ENCODE measurements around the gene ADAMTSL1. TPM values are rescaled to one million over a fixed set of nuclear protein-coding genes. Genes with fewer than 3 reads are reported as not detected.

The ADAMTSL1 gene
- polyA plus RNA-seq, 5 donors = 15.6 to 25.0 (median 16.9) TPM

DNA sequence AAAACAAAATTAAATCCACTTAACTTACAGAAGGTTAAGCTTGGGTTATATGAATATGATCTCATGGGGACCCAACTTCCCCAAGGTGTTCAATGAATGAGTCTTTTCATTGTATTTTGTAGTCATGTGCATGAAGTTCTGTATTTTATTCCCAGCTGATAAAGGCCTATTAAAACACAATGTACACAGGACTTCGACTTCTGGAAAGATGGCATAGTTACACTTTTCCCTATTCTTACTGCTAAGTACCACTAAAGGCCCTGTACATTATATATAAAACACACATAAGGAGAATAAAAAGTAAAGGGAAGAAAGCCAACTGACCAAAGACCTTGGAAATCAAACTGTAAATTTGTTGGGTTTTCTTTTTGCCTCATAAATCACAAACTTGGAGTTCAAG lies 336.6 kb downstream of the ADAMTSL1 start:
- DNase-seq = no peak

DNA sequence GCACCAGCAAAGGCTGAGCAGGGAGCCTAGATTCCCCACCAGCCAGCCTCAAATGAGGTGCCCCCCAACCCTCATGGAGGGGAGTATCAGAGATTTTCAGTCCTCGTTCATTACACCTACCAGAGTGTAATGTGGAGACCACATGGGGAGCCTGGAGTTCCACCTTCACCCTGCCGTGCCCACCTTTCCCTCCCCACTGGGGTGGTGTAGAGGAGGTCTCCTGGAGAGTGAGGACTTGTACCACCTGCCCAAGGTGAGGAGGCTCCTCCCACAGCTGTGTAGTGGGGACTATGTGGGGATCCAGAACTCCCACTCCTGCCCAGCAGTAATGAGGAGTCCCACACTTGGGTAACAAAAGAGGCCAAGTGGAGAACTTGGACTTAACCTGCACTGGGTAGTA lies 337.2 kb downstream of the ADAMTSL1 start:
- DNase-seq = no peak

DNA sequence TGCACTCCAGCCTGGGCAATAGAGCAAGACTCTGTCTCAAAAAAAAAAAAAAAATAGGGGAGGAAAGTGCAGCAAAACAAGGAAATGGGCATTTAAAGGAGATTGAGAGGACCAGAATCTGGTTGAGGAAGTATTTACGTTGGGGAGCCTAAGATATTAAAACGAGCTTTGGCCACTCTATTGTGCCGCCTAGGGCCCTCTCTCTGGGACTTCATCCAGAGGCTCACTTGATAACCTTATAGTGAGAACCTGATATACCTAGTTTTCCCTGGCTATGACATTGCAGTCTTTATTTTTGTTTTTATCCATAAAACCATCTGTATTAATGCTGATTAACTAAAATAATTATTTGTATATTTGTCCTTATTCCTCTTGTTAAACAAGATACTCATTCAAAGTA lies 345.5 kb downstream of the ADAMTSL1 start:
- no peak for DNase-seq

DNA sequence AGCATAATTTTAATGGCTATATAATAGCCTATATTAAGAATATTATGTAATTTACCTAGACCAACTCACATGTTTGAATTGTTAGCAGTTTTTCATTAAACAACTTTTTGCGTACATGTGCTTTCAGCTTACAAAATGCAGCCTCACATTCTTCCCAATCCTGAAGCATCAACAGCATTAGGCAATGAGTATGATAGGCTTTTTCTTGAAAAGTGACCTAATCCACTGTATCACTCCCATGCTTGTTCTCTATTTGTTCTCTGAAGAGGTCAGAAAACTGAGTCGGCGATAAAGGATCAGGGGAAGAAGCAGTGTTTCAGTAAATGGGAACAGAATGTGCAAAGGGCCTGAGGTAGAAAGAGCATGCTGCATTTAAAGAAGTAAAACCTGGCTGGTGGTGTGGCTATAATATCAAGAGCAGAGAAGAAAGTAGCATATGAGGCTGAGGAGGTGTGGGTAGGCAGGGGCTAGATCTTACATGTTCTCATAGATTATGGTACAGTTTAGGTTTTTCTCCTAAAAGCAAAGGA lies 346.7 kb downstream of the ADAMTSL1 start:
- DNase-seq = no peak

DNA sequence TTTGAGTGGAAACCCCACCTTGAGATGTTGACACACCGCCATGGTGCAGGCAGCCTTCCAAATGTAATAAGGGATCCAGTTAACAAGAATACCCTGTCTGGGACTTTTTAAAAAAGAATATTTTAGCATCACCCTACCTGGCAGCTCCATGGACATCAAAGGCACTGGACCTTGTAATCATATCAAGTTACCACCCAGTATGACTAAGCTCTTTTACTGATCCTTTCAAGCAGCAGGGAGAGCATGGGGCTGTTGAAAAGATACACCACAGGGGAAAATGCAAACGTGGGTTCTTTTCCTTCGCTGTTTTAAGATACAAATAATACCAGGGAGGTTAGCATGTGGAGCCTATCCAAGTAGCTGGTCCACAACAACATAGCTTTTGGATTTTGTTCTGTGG lies 347.8 kb downstream of the ADAMTSL1 start:
- no peak for DNase-seq

DNA sequence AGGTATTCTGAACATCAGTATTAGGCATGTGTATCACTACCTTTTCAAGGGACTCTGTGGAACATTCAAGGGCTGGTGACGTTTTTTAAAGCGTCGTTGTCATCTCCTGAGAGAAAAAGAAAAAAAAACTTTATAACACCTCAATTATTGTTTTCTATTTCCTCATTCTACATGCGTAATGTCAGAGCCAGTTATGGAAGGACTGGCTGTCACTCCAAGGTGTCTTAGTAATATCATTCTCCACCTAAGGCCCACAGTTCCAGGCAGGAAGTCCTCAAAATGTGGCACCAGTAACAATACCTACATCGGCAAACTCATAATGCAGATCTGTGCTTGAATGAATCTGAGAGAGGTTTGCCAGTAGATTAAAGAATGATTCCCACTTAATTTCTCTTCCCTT lies 348.9 kb downstream of the ADAMTSL1 start:
- DNase-seq = no peak

DNA sequence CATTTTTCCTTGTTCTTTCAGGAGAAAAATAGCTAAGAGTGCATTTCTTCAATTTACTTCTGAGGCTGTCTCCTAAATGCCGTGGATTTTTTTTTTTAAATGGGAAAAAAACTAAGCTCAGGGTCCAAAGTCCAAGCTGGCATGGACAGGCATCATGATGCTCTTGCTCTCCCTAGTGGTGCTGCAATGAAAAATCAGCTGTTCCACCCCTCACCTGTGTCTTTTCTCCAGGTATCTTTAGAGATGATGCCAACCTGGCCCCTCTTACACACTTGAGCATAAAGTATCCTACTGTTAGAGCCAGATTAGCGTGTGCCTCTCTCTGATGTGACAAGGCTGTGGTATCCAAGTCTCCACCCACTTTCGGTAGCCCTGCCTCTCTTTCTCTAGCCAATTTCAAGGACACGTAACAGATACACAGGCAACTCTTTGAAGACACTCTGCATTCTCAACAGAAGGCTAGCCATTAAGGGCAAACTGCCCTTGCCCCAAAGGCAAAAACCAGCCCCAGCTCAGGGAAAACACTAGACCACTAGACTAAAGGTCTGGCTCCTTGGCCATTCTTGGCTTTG lies 350.2 kb downstream of the ADAMTSL1 start:
- DNase-seq = no peak

DNA sequence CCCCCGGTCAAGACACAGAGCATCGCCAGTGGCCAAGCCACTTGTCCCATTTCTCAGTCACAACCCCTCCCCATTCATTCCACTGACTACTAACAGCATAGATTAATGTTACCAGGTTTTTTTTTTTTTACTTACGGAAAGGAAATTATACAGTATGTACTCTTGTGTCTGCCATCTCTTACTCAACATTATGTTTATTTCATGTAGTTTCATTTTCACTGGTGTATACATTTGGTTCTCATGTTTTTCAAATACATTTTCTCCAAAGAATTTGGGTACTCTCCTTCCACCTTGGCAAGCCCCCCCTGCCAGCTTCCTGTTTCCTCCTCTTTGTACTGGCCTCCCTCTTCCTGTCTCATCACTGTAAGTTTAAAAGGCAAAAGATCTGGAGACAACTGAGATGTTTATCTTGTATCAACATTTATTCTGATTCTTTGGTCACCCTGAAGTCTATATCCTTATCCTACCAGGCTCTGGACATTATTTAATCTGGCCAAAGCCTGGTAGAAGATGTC lies 351.8 kb downstream of the ADAMTSL1 start:
- no peak for DNase-seq

DNA sequence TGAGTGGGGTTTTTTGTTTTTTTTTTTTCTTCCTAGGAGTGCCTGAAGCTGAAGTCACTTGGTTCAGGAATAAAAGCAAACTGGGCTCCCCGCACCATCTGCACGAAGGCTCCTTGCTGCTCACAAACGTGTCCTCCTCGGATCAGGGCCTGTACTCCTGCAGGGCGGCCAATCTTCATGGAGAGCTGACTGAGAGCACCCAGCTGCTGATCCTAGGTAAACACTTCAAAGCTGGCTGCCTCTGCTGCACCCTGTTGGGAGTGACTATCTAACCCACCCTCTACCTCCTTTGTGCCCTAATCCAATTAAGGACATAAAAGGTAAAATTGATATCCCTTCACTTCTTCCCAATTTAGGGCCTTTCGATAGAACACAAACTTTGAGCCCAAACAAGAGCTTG lies 352.3 kb downstream of the ADAMTSL1 start:
- DNase-seq = no peak

DNA sequence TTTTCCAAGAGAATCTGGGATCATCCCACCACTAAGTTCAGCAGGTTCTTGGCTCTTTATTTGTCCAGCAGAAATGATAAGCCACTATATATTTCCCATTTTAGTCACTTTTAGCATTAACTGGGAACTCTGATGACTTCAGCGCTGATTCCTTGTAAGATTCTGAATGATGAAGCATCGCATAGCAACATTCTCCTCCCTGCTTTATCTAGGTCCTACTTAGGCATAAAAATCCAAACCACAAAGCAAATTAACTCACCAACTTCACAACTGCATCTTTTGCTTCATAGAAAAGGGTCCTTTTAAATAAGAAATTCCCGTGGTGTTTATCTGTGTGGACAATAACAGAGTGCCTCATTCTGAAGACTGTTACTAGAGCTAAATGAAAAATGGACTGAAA lies 355.1 kb downstream of the ADAMTSL1 start:
- no peak for DNase-seq

DNA sequence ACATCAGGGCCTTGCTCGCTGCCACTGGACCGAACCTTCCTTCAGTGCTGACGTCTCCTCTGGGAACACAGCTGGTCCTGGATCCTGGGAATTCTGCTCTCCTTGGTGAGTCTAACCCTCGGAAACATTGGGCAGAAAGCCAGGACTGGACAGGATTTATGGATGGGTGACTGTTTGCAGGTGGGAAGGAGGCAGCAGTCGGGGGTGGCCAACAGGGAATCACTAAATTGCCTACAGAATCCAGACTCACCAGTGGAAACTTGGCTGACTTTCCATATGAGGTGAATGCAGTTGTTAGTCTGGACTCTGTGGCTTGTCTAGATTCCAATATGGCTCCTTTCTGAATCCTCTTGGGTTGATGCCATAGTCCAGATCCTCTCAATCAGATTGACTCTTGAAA lies 355.9 kb downstream of the ADAMTSL1 start:
- DNase-seq = no peak

DNA sequence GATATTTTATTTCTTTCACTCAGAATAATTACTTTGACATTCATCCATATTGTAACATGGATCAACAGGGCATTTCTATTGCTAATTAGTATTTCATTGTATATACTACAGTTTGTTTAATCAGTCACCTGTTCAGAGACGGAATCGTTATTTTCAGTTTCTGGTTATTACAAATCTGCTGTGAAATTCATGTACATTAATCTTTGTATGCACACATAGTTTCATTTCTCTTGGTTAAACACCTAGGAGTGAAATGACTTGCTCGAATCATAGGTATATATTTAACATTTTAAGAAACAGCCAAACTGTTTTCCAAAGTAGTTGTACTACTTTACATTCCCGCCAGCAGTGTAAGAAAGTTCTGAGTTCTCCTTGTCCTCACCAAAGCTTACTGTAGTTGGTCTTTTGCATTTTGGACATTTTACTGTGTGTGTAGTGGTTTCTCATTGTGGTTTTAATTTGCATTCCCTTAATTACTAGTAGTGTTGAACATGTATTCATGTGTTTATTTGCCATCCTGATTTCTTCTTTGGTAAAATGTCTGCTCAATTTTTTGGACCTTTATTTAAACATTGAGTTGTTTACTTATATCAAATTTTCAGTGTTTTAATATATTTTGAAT lies 360.9 kb downstream of the ADAMTSL1 start:
- DNase-seq = no peak

DNA sequence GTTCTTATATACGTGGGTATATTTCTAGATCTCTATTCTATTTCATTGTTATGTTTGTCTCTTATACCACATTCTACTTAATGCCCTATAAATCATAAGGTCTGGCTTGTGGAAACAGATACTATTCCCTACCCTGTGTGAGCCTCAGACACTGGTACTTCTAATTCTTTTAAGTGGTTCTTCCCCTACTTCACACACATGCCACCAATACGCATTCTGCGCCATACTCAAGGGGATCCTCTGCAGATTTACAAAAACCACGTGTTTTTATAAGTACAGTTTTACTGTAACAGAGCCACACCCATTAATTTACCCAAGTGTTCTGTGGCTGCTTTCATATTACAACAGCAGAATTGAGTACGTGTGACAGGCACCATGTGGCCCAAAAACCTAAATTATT lies 363.4 kb downstream of the ADAMTSL1 start:
- DNase-seq = no peak

DNA sequence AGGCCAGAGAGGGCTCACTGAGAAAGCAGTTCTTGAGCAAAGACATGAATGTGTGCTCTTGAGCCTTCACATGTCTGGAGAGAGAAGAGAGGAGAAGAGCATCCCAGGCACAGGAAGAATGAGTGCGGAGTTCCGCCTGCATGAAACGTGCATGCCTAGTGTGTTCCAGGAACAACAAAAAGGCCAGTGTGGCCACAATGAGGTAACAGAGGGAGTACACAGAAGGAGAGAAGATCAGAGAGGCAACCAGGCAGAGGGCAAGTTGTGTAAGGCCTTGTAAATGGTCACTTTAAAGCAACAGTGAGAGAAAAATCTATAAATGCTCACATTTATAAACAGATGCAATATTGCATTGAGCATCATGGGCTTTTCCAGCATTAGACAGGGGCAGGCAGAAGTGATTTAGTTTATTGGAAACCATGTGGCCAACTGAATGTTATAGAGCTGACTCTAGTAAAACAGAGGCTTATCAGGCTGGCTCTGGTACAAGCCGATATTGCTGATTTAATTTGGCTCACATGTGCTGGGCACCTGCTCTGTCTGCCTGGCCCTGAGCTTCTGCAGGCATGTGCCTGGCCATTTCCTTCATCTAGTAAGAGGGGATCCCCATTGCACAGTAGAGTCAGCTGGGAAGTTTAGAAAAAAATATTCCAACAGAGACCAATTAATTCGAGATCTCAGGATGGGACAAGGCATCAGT lies 373.8 kb downstream of the ADAMTSL1 start:
- DNase-seq = no peak

DNA sequence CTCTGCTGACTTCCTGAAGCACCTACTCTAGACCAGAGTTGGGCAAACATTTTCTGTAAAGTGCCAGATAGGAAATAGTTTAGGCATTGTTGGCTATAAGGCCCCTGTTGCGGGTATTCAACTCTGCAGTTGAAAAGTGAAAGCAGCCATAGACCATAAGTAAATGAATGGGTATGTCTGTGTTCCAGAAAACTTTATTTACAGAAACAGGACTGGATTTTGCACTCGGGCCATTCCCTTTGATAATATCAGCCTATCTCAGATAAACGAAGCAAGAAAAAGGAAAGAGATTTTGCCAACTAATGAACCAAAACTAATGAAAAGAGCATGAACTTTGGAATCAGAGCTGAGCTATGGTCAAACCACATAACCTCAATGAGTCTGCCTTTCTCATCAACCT lies 374.7 kb downstream of the ADAMTSL1 start:
- DNase-seq = no peak

DNA sequence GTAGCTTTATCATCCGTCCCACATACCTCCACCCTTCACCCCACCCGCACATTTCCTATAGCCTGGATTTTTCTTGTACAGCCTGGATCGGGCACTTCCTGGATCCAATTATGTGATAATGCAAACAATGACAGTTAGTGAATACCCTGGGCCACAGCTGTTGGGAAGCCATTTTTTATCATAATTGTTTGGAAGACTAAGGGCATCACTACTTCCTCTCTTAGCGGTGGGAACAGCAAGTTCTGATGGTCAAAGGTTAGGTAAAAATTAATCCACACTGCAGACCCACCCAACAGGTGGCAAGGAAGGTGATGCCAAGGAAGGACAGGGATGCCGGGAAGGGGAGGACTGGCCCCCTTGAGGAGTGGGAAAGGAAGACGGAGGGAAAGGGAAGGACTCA lies 375.3 kb downstream of the ADAMTSL1 start:
- no peak for DNase-seq

DNA sequence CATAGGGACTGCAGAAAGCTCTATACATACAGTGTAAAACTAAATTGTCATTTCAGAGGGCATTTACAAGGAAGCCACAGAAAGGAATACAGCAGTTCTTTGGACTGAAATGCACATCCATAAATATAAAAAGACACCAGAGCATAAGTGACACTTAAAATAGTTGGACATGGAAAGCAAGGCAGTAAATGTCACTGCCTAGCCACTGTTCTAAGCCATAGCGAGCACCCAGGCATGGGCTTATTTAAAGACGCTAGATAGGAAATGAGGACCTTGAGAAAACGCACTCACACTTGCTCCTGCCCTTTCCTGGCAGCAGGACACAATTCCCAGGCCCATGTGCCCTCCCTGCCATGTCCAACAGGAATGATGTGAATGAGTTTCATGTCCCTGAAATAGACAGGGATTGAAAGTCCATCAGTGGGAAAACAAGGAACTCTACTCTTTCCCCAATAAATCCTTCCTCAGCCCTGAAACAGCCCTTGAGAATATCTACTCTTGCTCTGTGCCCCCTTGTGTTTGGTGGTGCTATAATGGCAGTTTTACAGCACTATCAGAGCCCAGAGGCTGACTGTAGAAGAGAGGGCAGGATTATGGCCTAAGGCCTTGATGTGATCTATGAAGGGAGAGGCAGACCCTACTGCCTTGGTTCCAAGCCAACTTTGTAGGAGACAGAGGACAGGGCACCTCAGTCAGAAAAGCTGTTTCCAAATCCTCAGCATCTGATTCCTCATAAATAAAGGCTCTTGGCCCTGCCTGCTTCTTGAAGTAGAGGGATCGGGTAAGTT lies 376.1 kb downstream of the ADAMTSL1 start:
- no peak for DNase-seq

DNA sequence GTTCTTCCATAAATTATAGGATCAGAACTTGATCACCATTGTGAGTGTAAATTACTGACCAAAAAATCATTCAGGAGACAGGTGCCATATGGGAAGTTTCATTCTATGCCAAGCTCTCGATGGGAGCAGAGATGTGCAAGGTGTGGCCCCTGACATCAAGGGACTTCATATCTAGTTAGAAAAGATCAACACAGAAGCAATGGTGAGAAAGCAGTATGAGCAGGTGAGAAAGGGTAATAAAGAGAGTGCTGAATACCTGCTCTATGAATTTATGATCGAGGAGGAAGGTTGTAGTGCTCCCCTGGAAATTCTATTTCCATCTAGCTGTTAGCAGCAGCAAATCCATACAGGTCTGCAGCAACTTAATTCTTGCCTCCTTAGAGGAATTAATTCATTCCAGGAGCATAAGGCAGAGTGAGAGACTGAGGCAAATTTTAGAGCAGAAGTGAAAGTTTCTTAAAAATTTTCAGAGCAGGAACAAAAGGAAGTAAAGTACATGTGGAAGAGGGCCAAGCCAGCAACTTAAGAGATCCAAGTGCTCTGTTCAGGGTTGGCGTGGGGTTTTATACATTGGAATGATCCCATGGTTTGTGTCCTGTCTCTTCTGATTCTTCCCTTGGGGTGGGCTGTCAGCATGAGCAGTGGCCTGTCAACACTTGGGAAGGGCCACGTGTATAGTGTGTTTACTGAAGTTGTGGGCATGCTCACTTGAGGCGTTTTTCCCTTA lies 377.3 kb downstream of the ADAMTSL1 start:
- no peak for DNase-seq

DNA sequence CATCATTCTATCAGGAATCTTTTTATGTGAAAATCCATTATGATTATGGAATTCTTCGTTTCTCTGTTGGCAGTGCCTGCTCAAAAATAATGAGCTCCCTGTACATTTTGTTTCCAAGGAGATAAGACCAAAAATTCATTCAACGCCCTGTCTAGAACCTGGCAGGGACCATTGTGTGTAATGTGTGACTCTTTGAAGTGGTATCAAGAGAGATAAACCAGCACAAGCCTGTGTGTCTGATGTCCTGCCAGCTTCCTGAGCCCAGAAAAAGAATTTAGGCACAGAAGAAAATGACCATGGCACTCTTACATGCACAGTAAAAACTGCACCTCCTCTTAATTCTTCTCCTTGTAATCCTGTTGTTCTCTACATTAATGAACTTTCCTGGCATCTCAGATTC lies 381.7 kb downstream of the ADAMTSL1 start:
- DNase-seq = no peak

DNA sequence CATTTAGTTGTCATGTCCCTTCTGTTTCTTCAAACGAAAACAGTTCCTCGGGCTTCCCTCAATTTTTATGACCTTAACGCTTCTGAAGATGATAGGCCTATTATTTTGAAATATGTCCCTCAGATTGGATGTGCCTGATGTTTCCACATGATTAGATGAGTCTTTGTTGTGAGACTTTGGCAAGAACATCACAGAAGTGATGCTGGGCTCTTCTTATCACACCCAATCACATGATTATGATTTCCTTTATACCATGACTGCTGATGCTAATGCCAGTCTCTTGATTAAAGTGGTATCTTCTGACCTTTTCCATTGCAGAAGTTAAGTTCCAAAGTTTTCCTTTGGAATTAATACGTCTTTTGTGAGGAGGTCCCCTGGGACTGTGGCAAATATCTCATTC lies 383.4 kb downstream of the ADAMTSL1 start:
- no peak for DNase-seq

DNA sequence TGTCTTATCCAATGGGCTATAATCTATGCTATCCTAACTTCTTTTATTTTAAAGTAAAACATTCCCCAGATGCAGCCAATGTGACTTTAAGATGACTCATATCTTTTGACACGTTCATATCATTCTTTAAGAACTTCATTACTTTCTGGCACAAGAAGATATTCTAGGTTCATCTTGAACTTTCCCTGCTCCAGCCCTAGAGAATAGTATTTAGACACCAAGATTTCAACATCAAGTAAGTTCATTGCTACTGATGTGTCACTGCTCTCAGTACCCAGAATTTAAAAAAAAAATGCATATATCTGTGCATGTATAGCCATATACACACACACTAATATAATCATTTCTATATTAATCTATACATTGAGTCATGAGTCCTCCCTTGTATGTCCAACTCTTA lies 383.8 kb downstream of the ADAMTSL1 start:
- DNase-seq = no peak
